Mesothelial cell of epicardium (in vitro differentiated cells): Measurements from ENCODE around the gene GDF15. TPM values are rescaled to one million over a fixed set of nuclear protein-coding genes. Genes with fewer than 3 reads are reported as not detected.

Experiments used
- DNase-seq, 2 experiments: peaks; one replicate each; pipeline ENCODE4 v3.0.0; 2021; ENCODE audit warnings: low spot score in 2 of 2; ENCODE audit not compliant: unreplicated experiment in 2 of 2
- H3K27ac Mint-ChIP-seq: 2 replicates; pipeline ENCODE4 v1.8.0; 2021; ENCODE audit warnings: mixed read lengths
- H3K27me3 Mint-ChIP-seq: 2 replicates; pipeline ENCODE4 v1.8.0; 2021; ENCODE audit warnings: low read depth, mixed read lengths
- H3K36me3 Mint-ChIP-seq: 2 replicates; pipeline ENCODE4 v1.8.0; 2021; ENCODE audit warnings: mixed read lengths
- H3K4me1 Mint-ChIP-seq: 2 replicates; pipeline ENCODE4 v1.8.0; 2021; ENCODE audit warnings: mixed read lengths
- H3K4me3 Mint-ChIP-seq: 2 replicates; pipeline ENCODE4 v1.8.0; 2021; ENCODE audit warnings: mild to moderate bottlenecking, moderate library complexity, mixed read lengths
- H3K9me3 Mint-ChIP-seq: 2 replicates; pipeline ENCODE4 v1.8.0; 2021; ENCODE audit warnings: mixed read lengths
- total RNA-seq: library from RNA; stranded (reverse); gene quantifications from 3 replicates; pipeline ENCODE4 v1.2.1, GENCODE V29; 2021
- TF ChIP-seq, protein P1 (sequence below): fragments of 200-600 bp; sonication (generic); IDR thresholded peaks from one replicate; pipeline ENCODE4 v1.5.0; 2021; ENCODE audit warnings: antibody characterized with exemption; ENCODE audit not compliant: unreplicated experiment

Gene GDF15
- total RNA-seq, 1 donor from 2014 or later, result 4.7 TPM

DNA sequence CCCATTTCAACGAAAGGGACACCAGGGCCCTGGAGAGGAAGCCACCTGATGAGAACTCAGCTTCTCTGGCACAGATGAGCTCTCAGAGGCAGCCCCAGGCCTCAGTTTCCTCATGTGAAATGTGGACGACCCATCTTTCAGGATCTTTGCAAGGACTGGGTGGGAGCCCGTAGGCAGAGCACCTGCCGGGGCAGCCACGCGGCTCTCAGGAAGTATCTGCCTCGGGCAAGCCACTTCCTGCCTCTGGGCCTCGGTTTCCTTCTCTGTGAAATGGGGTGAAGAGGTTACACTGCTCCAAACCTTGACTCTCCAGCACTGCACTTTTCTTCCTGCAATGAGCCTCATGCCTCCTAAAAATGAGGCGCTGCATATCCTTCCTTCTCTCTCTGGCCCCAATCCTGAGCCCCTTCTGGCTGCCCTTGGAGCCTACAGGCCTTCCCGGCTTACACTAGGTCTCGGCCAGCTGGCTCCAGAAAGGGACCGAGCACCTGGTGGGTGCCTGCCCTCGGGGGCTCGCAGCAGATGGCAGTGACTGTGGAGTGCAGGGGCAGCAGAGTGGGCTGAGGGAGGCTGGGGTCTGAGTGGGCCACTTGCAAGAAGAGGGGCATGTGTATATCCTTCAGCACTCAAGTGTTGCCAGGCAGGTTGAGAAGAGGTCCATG is 36.7 kb downstream of the GDF15 start:
- Mint-ChIP-seq H3K4me1 (peaks cover 51% of the 10 kb centered on the region), H3K4me3 (no peak overlapping the region), H3K36me3 (no peaks in the 10 kb centered on the region), H3K27me3 (no peaks in the 10 kb centered on the region), H3K9me3 (no peaks in the 10 kb centered on the region), H3K27ac (no peak overlapping the region)
- no peak for DNase-seq
- TF ChIP-seq, protein P1, sequence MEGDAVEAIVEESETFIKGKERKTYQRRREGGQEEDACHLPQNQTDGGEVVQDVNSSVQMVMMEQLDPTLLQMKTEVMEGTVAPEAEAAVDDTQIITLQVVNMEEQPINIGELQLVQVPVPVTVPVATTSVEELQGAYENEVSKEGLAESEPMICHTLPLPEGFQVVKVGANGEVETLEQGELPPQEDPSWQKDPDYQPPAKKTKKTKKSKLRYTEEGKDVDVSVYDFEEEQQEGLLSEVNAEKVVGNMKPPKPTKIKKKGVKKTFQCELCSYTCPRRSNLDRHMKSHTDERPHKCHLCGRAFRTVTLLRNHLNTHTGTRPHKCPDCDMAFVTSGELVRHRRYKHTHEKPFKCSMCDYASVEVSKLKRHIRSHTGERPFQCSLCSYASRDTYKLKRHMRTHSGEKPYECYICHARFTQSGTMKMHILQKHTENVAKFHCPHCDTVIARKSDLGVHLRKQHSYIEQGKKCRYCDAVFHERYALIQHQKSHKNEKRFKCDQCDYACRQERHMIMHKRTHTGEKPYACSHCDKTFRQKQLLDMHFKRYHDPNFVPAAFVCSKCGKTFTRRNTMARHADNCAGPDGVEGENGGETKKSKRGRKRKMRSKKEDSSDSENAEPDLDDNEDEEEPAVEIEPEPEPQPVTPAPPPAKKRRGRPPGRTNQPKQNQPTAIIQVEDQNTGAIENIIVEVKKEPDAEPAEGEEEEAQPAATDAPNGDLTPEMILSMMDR, result no peak

DNA sequence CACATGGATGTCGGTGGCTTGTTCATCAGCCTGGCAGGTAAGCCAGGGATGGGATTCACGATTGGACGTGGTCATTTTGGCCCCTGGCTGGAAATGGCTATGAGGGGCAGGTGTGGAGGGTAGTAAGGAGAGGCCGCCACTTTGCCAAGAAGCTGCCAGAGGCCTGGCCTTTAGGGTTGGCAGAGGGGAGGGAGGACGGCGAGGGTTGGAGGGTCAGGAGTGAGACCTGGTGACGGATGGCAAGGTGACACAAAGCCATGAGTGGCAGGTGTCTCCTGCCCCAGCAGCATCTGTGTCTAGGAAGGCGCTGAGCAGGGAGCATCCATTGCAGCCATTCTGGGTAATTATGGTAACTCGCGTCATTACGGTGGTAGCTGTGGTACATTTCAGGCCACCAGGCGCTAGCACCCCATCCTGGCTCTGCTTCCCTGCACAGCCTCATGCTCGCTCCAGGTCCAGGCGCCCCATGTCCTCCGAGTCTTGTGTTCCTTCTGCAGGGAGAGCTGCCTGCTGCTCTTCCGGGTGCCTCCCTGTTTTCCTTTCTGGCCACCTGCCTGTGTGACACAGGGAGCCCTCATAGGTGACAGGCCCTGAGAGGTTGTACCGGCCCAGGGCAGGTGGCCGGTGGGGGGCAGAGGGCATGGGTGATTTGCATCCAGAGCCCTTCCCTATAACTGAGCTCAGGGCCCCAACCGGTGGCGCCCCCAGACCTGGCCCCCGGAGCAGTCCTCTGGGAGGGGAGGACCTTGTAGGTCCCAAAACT is 37.5 kb downstream of the GDF15 start:
- TF ChIP-seq, protein P1, result no peak
- no peak overlapping the region for H3K4me3 Mint-ChIP-seq
- no peaks in the 10 kb centered on the region for H3K36me3 Mint-ChIP-seq
- no peak for DNase-seq
- no peaks in the 10 kb centered on the region for H3K27me3 Mint-ChIP-seq
- H3K27ac Mint-ChIP-seq, result no peak overlapping the region
- peaks cover 45% of the 10 kb centered on the region for H3K4me1 Mint-ChIP-seq
- H3K9me3 Mint-ChIP-seq, result no peaks in the 10 kb centered on the region

DNA sequence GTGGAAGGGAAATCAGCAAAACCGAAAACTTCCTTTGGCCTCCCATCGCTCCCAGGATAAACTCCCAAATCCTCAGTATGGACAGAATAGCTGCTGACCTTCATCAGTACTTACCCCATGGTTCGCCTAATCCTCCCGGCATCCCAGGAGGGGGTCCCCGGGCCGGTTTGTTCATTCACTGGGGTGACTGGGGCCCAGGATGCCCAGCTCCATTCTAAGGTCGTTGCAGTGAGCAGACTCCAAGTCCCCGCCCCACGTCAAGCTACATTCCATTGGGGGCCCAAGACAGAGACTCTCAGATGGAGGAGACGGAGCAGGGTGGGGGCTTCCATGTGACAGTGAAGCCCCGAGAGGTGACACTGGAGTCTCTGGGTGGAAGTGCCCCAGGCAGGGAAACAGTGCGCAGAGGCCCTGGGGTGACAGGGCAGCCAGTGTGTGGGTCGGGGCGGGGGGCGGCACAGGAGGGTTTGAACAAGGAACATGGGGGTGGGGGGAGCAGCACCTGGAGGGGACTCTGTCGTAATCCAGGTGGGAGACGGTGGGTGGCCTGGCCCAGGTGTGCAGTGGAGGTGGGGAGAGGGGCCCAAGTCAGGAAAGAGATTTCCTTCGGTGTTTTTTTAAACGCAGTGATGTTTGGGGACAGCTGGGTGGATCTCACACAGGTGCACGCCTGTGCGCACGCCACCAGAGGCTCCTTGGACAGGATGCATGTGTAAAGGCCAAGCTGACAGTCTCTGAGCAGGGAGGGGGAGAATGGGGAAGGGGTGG is 38.3 kb downstream of the GDF15 start:
- TF ChIP-seq, protein P1, result no peak
- no peaks in the 10 kb centered on the region for H3K9me3 Mint-ChIP-seq
- no peak for DNase-seq
- H3K36me3 Mint-ChIP-seq, result no peaks in the 10 kb centered on the region
- peaks cover 39% of the 10 kb centered on the region for H3K4me1 Mint-ChIP-seq
- H3K4me3 Mint-ChIP-seq, result no peak overlapping the region
- no peaks in the 10 kb centered on the region for H3K27me3 Mint-ChIP-seq
- peak overlapping the region; percentile 64 for H3K27ac Mint-ChIP-seq

GRCh38 chr19:18424890-18425514 is 39.0 kb downstream of the GDF15 start:
- DNase-seq, result no peak
- Mint-ChIP-seq H3K27ac (no peak overlapping the region), H3K4me3 (no peak overlapping the region), H3K9me3 (no peaks in the 10 kb centered on the region), H3K36me3 (no peaks in the 10 kb centered on the region), H3K27me3 (no peaks in the 10 kb centered on the region), H3K4me1 (peaks cover 44% of the 10 kb centered on the region)
- TF ChIP-seq, protein P1, result no peak

DNA sequence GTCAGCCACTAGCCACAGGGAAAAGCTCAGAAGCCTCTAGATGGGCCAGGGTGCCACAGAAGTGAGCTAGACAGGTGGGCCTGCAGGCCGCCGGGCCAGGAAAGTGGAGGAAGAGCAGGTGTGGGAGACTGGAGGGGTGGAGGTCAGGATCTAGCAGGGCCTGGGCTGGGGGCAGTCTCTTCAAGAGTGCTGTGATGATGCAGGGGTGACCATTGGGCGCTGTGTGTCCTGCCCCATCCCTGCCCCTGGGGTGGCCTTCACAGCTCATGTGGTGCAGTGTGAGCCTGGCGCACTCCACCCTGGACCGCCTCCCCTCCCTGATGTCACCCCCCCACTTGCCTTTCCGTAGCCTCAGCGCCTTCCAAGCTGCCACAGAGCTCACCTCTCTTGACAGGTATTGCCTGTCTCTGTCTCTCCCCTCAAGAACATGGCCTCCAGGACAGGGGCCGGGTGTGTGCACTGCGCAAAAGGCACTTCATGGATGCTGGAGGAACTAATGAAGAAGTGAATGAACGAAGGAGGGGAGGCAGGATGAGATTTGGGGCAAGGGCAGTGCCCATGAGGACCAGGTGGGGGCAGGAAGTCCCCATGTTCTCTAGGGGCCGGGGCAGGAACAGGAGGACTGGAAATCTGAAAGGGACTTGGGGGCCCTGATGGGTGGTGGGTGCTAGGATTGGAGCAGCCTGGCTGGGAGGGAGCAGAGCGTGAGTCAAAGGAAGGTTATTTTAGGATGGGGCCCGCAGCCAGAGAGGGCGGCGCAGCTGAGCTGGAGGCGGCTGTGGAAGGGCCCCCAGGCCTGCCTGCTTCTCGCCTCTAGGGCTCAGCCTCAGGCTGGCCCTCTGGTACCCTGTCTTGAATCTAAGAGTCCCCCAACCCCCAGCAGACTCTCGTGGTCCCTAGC is 39.8 kb downstream of the GDF15 start:
- H3K9me3 Mint-ChIP-seq, result no peaks in the 10 kb centered on the region
- H3K4me1 Mint-ChIP-seq, result peaks cover 42% of the 10 kb centered on the region
- H3K4me3 Mint-ChIP-seq, result no peak overlapping the region
- H3K27me3 Mint-ChIP-seq, result no peaks in the 10 kb centered on the region
- H3K36me3 Mint-ChIP-seq, result no peaks in the 10 kb centered on the region
- TF ChIP-seq, protein P1, result no peak
- DNase-seq, result no peak
- H3K27ac Mint-ChIP-seq, result peak overlapping the region; percentile 3
